RPMI8226 (cell line): Measurements from ENCODE around the gene ABCC3.

ENCODE experiments used
- DNase-seq: peaks from one replicate; pipeline ENCODE4 v3.0.0-alpha.2; 2015

Gene ABCC3

DNA sequence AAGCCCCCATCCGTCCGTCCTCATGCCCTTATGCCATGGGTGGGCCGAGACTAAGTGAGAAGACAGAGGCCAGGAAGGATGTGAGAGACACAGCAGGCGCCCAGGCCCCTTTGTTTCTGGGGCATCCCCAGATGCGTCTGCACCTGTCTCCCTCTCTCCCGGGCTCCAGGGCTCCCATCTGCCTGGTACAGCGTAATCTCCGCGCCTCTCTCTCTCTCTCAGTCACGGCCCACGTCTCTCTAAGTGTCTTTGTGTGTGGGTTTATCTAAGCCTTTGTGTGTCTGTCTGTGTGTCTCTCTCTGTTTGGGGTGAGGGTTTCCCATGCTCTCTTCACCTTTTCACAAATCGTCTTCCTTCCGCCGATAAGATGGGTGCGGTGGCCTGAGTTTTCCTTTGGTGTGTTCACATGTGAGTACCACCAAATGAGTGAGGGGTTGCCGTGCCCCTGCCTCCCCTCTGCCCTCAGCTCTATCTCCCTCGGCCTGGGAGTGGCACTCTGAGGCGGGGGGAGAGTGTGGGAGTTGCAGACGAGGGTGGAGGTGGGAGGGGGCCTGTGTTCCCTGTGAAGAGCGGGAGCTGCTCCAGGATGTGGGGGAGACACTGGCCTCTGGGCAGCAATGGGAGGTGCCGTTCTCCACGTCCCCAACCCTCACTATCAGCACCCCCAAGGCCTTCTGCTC, 25.8 kb upstream of the ABCC3 start:
- no peak for DNase-seq

DNA sequence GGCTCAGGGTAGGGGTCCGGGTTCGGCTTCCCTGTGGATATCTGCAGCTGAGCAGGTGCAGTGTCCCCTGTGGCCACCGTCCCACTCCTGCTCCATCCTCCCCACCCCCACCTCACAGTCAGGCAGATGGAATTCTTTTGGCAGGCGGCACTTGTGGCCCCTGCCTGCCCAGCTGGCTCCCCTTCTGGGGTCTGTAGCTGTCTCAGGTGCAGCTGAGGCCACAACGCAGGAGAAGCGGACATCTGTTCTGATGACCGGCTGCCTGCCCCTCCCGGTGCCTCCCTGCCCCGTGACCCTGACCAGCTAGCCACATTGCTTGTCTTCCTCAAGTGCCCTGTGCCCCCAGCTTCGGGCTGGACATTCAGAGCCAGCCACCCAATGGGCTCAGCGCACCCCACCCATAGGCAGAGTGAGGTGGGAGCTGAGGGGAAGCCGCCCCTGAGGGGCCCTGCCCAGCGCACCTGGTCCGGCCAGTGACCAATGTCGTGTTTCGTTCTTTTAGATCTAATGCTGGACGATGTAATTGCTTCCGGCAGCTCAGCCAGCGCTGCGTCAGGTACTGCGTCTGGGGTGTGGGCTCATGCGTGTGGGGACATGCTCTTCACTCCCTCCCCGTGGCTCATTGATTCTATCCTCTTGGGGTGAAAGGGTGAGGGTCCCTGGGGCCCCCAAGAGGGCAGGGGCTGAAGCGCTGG, 25.2 kb upstream of the ABCC3 start:
- DNase-seq, result no peak

DNA sequence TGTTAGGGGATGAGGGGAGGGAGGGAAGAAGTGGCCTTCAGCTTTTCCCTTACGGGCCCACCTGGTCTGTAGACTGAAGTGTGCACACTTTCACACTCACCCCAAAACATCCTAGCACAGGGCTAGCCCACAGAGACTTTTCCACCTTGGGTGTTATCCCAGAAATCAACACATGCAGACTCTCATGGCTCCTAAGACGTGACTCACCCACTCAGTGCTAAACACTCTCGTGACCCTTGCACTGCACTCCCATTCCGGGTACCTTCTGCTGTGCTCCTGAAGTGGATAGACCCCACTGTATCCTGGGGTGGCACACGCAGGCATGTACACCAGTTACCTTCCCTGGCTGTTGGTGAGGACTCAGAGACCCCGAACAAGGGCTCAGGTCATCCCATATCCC, 23.0 kb upstream of the ABCC3 start:
- no peak for DNase-seq

DNA sequence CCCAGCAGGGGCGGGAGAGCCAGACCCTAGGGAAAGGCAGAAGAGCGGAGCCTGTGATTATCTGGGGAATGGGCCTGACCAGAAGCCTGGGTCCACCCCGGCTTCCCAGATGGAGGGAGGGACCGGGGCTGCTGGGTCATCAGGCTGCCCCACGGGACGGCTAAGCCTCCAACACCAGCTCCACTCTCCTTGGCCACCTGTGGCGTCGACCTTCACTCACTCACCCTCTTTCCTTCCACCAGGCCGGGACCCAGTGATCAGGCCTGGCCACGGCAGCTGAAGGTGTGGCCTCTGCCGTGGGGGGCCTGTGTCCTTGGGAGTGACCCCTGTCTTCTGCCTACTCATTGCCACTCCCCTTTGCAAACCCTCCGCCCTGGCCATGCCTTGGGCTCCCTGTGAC, 22.4 kb upstream of the ABCC3 start:
- DNase-seq, result no peak

DNA sequence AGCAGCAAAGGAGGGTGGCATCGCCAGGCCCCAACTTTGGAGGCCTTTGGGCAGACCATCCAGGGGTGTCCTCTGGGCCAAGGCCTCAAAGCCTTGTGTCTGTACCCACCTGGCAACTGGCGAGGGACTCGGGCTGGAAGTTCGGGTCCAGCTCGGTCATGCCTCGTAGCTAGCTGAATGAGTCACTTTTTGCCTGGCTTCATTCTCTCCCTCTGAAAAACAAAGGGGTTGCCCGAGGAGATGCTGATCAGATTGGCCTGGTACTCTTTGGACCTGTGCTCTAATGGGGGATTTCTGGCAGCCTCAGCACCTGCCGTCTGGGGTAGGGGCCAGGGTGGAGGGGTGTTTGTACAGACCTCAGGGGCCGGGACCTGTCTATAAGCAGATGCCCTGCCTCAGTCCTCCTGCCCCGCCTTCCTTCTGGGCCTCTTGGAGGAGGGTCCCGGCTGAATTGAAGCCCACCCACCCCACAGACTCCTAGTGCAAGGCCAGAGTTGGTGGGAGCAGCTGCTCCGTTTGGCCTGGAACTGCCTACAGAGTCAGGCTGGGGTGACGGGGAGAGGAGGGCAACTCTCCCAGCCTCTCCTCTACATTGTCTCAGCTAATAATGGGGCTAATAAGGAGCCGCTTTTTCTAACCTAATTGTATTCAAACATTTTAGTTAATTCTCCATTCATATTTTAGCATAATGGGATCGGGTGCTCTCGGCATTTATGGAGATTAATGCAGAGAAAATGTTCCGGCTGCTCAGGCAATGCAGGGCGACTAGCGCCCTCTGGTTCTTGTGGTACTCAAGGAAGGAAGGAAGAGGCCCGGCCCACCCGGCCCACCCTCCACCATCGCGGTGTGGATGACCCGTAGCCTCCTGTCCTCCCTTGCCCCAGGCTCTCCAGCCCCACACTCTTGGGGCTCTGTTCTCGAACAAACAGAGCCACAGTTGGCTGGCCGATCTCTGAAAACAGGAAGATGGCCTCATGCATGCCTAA, 21.4 kb upstream of the ABCC3 start:
- no peak for DNase-seq

DNA sequence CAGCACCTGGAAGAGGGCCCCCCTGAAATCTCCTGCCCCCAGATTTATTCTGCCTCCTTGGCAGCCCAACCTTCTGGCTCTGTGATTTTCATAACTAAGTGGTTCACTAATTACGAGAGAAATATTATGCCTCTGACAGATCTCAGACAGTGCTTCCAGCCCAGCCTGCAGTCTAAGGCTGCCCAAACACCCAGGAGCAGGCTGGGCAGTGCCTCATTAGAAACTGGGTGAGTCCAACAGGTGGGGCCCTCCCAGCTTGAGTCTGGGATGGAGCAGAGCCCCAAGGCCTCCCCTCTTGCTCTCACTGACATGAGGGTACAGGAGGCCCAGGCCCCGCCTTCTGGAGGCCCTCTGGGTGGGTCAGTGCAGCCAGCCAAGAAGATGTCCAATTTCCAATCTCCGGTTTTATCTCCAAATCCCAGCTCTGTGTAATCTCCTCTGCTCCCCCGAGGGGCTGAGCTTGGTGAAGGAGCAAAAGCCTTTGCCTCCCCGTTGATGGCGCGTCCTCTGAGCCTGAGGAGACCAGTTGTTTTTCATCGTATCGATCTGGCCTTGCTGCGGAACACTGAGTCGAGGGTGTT, 20.1 kb upstream of the ABCC3 start:
- no peak for DNase-seq

DNA sequence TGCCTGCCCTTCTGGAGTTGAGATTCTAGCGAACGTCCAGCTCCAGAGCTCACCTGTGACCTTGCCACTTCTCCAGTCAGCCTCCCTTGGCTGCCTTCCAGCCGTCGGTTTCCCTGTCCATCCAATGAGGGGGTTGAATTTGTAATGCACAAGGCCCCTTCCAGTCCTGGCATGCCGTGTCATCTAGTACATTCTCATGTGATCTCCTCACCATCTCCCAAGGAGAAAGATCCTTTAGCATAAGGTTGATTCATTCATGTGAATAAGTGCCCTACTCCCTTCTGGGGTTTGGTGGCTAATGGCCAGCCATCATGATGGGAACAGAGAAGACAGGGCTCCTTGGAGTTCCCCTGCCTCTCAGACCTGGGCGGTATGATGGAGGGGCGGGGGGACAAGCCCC, 18.9 kb upstream of the ABCC3 start:
- no peak for DNase-seq

DNA sequence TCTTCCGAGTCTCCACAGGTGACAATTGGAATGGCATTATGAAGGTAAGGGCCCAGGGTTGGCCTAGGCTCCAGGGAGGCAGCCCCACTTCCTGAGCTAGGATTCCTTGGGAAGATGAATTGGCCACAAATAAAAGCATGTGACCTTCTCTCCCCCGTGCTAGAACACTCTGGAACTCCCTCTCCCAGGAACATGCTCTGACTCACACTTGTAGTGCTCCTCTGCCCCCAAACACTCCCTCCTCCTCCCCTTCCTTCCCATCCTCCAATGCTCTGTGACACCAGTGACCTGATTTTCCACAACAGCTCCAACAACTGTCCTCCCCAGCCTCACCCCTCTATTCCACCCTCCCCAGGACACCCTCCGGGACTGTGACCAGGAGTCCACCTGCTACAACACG, 16.4 kb upstream of the ABCC3 start:
- DNase-seq, result no peak

DNA sequence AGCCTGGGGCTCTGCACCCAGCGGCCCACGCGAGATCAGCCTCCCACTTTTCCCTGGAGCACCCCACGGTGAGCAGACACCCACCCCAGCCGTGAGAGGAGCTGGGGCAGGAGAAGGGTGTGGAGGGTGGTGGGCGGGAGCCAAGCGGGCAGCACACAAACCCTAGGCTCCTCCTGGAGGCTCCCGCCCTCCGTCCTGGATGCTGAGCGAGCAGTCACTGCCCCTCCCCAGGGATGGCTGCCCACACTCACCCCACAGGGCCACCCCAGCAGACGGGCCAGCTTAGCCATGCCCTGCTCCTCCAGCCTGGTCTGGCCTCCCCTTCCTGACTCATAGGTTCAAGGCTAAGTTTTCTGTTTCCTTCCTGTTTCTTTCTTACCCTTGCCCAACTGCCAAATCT, 15.7 kb upstream of the ABCC3 start:
- DNase-seq, result no peak

DNA sequence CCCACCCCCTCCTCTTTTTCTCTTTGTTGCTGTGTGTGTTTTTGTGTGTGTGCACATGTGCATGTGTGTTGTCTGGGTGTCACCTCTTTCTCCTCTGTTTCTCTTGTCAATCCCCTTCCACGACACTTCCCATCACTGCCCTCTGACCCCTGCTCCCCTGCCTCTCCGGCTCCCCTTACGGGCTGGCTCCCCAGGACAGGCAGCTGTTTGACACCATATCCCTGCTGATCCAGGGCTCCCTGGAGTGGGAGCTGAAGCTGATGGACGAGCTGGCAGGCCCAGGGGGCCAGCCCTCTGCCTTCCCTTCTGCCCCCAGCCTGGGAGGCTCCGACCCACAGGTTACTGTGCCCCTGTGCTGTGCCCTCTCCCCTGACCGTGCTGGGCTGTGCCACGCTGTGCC, 15.2 kb upstream of the ABCC3 start:
- DNase-seq, result no peak

DNA sequence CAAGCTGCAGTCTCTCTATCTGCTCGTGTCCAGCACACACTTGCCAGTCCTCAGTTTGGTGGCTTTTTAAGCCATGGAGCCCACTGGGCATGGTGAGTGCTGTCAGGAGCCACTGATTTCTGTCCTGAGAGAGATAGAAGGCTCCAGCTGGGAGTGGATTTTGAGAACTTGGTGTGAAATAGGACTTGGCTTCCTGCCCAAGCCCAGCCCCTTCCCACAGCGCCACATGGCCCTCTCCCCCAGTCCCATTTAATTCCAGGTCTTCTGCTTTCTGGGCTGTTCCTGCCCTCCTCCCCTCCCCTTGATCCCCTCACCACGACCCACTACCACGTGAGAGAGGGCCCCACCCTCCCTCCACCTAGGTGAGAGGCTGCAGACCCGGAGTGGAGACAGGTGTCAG, 14.4 kb upstream of the ABCC3 start:
- no peak for DNase-seq

DNA sequence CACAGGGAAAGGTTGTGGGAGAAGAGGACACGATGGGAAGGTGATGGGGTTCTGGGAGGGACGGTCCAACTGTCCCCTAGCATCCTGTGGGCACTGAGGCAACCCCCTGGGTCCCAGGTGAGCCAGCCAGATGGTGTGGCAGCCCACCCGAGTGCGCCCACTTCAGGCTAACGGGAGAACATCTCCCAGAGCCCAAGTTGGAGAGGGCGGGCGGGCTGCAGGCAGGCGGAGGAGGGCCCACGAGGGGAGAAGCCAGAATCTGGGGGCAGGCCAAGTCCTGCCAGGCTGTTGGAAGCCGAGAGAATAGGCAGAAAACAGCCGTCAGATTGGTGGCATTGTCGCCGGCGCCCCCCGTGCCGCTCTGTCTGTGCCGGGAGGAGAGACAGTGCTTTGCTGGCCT, 13.8 kb upstream of the ABCC3 start:
- no peak for DNase-seq

DNA sequence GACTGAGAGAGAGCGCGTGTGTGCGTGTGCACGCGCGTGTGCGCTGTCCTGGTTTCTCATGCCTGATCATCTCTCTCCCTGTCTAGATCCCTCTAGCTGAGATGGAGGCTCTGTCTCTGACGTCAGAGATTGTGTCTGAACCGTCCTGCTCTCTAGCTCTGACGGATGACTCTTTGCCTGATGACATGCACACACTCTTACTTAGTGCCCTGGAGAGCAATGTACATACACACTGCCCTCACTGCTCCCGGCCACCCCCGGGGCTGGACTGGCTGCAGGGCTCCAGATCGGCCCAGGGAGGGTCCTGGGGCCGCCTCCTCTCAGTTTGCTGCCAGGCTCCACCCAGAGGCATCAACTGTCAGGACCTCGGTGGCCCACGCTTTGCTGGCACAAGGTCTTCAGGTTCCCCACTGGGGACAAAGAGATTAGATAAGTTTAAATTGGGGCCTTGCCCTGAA, 13.1 kb upstream of the ABCC3 start:
- no peak for DNase-seq

DNA sequence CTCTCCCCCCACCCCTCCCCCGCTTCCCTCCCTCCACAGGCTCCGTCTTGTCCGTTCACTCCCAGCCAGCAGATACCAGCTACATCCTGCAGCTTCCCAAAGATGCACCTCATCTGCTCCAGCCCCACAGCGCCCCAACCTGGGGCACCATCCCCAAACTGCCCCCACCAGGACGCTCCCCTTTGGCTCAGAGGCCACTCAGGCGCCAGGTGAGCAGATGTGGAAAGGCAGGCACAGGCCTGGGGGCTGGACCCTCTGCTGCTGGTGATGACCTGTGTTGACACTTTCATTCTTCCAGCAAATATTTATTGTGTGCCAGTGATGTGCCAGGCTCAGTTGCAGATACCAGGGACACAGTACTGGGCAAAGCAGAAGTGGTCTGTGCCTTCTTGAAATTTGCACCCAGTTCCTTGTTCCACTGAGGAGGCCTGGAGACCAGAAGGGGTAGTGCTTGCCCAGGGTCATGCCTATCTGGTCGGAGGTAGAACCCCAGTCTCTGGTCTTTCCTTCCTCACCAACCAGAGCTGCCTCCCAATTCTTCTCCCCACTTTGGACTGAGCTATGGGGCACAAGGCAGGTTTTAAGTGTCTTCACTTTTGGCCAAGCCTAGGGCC, 10.3 kb upstream of the ABCC3 start:
- no peak for DNase-seq

DNA sequence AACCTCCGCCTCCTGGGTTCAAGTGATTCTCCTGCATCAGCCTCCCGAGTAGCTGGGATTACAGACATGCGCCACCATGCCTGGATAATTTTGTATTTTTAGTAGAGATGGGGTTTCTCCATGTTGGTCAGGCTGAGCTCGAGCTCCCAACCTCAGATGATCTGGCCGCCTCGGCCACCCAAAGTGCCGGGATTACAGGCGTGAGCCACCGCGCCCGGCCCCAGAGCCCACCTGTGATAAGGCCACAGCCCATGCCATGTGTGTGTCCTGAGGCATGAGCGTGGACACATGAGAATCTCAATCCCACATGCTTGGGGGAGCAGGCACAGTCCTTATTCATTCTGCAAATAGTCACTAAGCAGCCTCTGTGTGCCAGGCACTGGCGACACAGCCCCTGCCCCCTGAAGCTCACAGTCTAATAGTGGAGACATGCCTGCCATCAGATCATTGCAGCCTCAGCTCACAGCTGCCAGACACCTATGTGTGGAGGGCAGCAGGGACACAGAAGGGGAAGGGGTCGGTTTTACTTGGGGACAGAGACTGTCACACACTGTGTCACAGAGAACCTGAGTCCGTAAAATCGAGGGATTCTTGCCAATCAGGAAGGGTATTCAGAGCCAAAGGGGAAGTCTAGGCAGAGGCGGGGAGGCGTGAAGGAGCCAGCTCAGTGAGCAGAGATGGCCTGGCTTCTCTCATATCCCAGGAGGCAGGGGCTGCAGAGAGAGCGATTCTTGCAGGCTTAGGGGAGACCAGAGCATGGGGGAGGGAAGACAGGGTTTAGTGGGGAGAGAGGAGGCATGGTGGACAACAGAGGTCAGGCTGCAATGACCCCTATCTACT, 9.4 kb upstream of the ABCC3 start:
- no peak for DNase-seq

DNA sequence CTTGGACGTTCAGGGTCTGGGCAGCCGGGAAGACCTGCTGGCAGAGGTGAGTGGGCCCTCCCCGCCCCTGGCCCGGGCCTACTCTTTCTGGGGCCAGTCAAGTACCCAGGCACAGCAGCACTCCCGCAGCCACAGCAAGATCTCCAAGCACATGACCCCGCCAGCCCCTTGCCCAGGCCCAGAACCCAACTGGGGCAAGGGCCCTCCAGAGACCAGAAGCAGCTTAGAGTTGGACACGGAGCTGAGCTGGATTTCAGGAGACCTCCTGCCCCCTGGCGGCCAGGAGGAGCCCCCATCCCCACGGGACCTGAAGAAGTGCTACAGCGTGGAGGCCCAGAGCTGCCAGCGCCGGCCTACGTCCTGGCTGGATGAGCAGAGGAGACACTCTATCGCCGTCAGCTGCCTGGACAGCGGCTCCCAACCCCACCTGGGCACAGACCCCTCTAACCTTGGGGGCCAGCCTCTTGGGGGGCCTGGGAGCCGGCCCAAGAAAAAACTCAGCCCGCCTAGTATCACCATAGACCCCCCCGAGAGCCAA, 8.6 kb upstream of the ABCC3 start:
- peak; percentile 79 for DNase-seq

DNA sequence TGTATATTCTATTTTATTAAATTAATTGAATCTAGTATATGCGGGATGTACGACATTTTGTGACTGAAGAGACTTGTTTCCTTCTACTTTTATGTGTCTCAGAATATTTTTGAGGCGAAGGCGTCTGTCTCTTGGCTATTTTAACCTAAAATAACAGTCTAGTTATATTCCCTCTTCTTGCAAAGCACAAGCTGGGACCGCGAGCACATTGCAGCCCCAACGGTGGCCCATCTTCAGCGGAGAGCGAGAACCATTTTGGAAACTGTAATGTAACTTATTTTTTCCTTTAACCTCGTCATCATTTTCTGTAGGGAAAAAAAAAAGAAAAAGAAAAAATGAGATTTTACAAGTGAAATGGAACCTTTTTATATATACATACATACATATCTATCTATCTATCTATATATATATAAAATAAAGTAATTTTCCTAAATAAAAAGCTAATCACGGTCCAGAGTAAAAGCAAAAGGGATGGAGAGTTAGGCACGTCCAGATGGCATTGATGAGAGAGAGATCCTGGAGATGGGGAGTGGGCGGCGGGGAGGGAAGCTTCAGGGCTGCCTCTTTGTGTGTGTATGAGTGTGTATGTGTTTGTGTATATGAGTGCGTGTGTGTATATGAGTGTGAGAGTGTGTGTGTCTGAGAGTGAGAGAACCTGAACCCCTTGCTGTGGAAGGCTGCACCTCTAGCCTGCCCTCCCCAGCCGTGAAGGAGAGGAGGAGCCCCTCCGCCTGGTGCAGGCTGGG, 7.5 kb upstream of the ABCC3 start:
- no peak for DNase-seq

DNA sequence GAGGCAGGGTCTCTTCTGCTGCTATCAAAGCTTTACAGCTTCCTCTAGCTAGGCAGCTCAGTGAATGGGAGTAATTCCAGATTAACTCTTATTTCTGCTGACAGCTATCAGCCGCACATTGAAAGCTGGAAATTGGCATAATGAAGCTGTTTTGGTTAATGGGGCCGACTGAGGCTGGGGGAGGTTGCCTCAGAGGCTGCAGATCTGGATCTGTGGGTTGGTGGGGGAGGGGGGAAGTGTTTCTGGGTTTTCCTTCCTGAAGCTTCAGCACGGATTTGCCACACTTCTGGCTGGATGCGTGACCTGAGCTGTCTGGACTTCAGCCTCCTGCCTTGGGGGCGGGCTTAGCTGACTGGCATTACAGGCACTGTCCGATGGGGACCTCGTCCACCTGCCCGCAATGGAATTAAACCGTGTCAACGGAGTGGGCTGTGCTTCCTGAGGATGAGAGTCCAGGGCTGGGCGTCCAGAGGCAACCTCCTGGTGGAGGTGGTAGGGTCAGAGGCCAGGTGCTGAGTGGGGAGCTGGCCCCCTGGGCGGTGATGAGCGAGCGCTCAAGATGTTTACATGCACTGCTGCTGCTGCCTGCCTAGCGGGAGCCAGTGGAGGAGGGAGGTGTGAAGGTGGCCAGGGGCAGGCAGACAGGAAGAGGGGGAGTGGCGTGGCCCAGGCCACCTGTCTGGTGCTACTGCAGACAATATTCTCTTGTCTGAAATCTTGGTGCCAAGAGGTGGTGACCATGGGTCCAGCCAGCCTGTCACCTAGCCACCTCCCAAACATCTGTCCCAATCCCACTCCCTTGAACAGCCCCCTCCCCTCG, 6.7 kb upstream of the ABCC3 start:
- peak; percentile 68 for DNase-seq

DNA sequence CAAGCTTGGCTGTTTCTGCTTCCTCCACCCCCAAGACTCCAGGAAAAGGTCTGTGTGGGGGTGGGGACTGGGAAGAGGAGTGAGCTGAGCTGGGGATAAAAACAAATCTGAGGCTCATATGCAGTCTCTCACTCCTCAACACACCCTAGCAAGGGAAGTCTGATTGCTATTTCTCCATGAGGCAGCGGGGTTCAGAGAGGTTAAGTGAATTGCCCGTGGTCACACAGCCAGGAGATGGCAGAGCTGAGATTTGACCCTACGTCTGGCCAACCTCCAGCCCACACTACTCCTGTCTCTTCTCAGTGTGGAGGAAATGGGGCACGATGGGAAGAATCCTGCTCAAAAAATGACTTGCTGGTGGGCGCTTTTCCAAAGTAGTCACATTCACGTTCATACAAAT, 4.8 kb upstream of the ABCC3 start:
- DNase-seq, result no peak
